Sigmoid colon (tissue), 7 donors: ENCODE data around the gene ACOT7. TPM values are rescaled to one million over a fixed set of nuclear protein-coding genes. Genes with fewer than 3 reads are reported as not detected.

Experiments used
- DNase-seq: peaks from one replicate; pipeline ENCODE4 v3.0.0-alpha.2; 2019
- H3K27ac ChIP-seq, 4 donors: fragments of 200-600 bp; sonication (generic); one replicate each; pipeline ENCODE4 v1.5.1; 2016 to 2019; ENCODE audit warnings: mild to moderate bottlenecking in 1 of 4
- H3K27me3 ChIP-seq, 3 donors: fragments of 200-600 bp; sonication (generic); one replicate each; pipeline ENCODE4 v1.5.1; 2019; ENCODE audit warnings: mild to moderate bottlenecking in 1 of 3
- H3K36me3 ChIP-seq, 4 donors: fragments of 200-600 bp; sonication (generic); one replicate each; pipeline ENCODE4 v1.5.1; 2016 to 2019
- H3K4me1 ChIP-seq, 4 donors: fragments of 200-600 bp; sonication (generic); one replicate each; pipeline ENCODE4 v1.5.1; 2017 to 2019
- H3K4me3 ChIP-seq, 4 donors: fragments of 200-600 bp; sonication (generic); one replicate each; pipeline ENCODE4 v1.5.1; 2017 to 2019; ENCODE audit warnings: mild to moderate bottlenecking in 2 of 4, moderate library complexity in 1 of 4
- H3K9me3 ChIP-seq, 4 donors: fragments of 200-600 bp in 3 of 4; sonication (generic) in 3 of 4; one replicate each; pipeline versions ENCODE4 v1.5.1 to v1.6.1; 2013 to 2019
- EP300 ChIP-seq, 4 donors: sonication (generic); formaldehyde crosslinking; IDR thresholded peaks; one replicate each; pipeline ENCODE4 v1.6.1; 2017; ENCODE audit warnings: antibody characterized with exemption in 4 of 4
- POLR2A ChIP-seq, 2 donors: fragments of 450-650 bp; IDR thresholded peaks; one replicate each; pipeline ENCODE4 v1.6.1; 2016; ENCODE audit warnings: antibody characterized with exemption in 2 of 2, mild to moderate bottlenecking in 2 of 2, moderate library complexity in 2 of 2
- POLR2AphosphoS5 ChIP-seq, 4 donors: sonication (generic); formaldehyde crosslinking; IDR thresholded peaks; one replicate each; pipeline ENCODE4 v1.6.1; 2017; ENCODE audit warnings: antibody characterized with exemption in 4 of 4
- WGBS, 2 donors: extraction: QIAGEN DNeasy Blood & Tissue Kit; methylation state at CpG; one replicate each; pipeline ENCODE4 v1.1.7; 2013; 5-methylcytosine and 5-hydroxymethylcytosine counted together
- intact Hi-C: fragments of 100-400 bp; cut with DNase I; formaldehyde crosslinking; loops from one replicate; pipeline ENCODE4 v1.15.1; 2023
- polyA plus RNA-seq, 3 donors: library from polyadenylated mRNA; stranded (reverse); fragments of 200-250 nt; gene quantifications; one replicate each; pipeline ENCODE4 v1.2.3, GENCODE V29; 2013
- total RNA-seq, 4 donors: library from RNA; depleted of rRNA; stranded (reverse); fragments of >200 nt; gene quantifications; one replicate each; pipeline ENCODE4 v1.1.0, GENCODE V29; 2016
- TF ChIP-seq, protein P1 (sequence below), 4 experiments: fragments of 450-650 bp in 3 of 4; fragments of 200-600 bp in 1 of 4; IDR thresholded peaks; one replicate each; pipeline ENCODE4 v1.5.1; 2016 to 2019; ENCODE audit warnings: antibody characterized with exemption in 4 of 4, mild to moderate bottlenecking in 3 of 4, moderate library complexity in 2 of 4
- donor health status: healthy with polysubstance abuse.
- donor health status: Bipolar disorder and iron deficiency.
- donor health status: healthy.

ACOT7 gene
- total and polyA plus RNA-seq, 7 donors = 17.9 to 81.0 (median 26.5) TPM

DNA sequence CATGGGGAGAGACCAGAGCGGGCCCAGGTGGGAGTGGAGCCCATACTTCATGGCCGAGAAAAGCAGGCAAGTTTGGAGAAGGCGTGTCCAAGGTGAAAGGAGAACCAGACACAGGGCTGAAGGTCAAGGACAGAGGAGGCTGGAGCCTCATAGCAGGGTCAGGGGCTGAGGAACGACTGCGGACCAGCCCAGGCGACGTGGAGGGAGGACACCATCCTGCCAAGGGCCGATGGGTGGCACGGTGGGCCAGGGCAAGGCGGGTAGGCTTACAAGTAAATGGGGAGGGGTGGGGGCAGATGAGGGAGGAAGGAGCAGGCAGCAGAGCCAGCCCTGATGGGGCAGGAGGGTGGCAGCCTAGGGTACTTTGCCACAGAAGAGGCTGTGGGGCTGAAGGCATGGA lies 114.5 kb downstream of the ACOT7 start:
- WGBS, 2 donors = 89 to 93% methylated on average over 10 of the region's 10 CpGs
- no peak overlapping the region for H3K27ac ChIP-seq
- H3K27me3 ChIP-seq = no peaks in the 10 kb centered on the region
- H3K9me3 ChIP-seq = no peaks in the 10 kb centered on the region
- H3K4me3 ChIP-seq = no peak overlapping the region
- no peak for DNase-seq
- no peaks in the 10 kb centered on the region for H3K36me3 ChIP-seq
- intact Hi-C loops = loop anchor here (5.0 kb wide), 1 partner anchor 48 kb away; no protein-coding TSS in a partner anchor
- TF ChIP-seq POLR2AphosphoS5 (IDR thresholded peaks at IDR 0.05) (no peak), EP300 (IDR thresholded peaks at IDR 0.05) (no peak), POLR2A (IDR thresholded peaks at IDR 0.05) (no peak)
- TF ChIP-seq, protein P1, sequence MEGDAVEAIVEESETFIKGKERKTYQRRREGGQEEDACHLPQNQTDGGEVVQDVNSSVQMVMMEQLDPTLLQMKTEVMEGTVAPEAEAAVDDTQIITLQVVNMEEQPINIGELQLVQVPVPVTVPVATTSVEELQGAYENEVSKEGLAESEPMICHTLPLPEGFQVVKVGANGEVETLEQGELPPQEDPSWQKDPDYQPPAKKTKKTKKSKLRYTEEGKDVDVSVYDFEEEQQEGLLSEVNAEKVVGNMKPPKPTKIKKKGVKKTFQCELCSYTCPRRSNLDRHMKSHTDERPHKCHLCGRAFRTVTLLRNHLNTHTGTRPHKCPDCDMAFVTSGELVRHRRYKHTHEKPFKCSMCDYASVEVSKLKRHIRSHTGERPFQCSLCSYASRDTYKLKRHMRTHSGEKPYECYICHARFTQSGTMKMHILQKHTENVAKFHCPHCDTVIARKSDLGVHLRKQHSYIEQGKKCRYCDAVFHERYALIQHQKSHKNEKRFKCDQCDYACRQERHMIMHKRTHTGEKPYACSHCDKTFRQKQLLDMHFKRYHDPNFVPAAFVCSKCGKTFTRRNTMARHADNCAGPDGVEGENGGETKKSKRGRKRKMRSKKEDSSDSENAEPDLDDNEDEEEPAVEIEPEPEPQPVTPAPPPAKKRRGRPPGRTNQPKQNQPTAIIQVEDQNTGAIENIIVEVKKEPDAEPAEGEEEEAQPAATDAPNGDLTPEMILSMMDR (IDR thresholded peaks at IDR 0.05) = no peak
- H3K4me1 ChIP-seq = peaks cover 0 to 17% (median 16%) of the 10 kb centered on the region in 4 donors

DNA sequence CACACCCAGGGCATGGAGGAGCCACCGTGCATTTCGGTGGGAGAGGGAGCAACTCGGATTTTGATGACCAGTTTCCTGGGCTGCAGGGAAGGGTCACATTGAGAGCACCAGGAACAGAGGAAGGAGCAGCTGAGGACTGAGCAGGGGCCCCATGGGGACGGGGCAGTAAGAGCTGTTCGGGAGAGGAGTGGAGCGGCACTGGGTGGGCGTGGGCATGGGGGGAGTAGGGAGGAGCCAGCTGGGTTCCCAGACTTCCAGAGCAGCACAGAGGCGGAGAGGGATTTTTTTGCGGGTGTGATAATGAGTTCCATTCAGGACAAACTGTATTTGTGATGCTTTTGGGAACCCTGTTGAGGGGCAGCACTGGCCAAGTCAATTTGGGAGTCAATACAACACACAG lies 115.3 kb downstream of the ACOT7 start:
- intact Hi-C loops = loop anchor here (5.0 kb wide), 1 partner anchor 49 kb away; no protein-coding TSS in a partner anchor
- Histone ChIP-seq H3K36me3 (no peaks in the 10 kb centered on the region), H3K4me1 (peaks cover 0 to 22% (median 16%) of the 10 kb centered on the region in 4 donors), H3K9me3 (no peaks in the 10 kb centered on the region), H3K4me3 (no peak overlapping the region), H3K27me3 (no peaks in the 10 kb centered on the region), H3K27ac (no peak overlapping the region)
- 54 to 79% methylated on average over 9 of the region's 9 CpGs for WGBS, 2 donors
- TF ChIP-seq POLR2AphosphoS5 (IDR thresholded peaks at IDR 0.05) (no peak), POLR2A (IDR thresholded peaks at IDR 0.05) (no peak), EP300 (IDR thresholded peaks at IDR 0.05) (no peak)
- TF ChIP-seq, protein P1 (IDR thresholded peaks at IDR 0.05) = no peak
- no peak for DNase-seq

DNA sequence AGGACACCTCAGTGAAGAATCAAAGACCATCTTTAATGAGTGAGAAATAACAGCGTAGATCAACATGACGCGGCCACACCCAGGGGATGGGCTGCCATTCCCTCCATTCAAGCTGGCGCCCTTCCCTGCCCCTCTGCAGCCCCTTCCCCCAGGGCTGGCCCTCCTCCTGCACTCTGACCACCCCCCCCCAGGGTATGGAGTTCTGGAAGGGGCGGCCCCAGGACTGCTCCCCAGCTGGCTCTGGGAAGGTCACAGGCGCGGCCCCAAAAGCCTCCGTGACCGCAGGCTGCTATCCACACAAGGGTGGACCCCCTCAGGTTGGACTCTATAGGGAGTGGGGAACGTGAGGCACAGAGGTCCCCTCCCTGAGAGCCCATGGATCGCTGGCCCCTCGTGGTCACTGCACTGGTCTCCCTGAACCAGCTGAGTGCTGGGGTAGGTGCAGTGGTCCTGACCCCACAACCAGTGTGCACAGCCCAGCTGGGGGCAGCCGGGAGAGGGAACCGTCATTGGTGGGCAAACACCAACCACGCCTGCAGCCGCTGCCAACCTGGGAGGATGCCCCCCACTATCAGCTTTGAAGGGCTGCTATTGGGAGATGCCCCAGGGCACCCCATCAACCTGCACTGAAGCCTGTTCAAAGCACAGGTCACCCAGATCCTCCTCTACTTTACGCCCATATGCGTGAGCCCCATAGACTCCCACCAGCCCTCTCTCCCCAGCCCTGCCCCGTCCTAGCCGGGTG lies 116.6 kb downstream of the ACOT7 start:
- no peak for DNase-seq
- WGBS, 2 donors = 61 to 80% methylated on average over 20 of the region's 20 CpGs
- intact Hi-C loops = loop anchor here (5.0 kb wide), 1 partner anchor 50 kb away; no protein-coding TSS in a partner anchor
- Histone ChIP-seq H3K36me3 (no peaks in the 10 kb centered on the region), H3K4me1 (peaks cover 0 to 33% (median 27%) of the 10 kb centered on the region in 4 donors), H3K27ac (peak overlapping the region; percentile 55 to 83 (median 71)), H3K9me3 (no peaks in the 10 kb centered on the region), H3K4me3 (peak overlapping the region in 1 of 4 donors; percentile 17), H3K27me3 (no peaks in the 10 kb centered on the region)
- no peak for TF ChIP-seq POLR2AphosphoS5 (IDR thresholded peaks at IDR 0.05)
- TF ChIP-seq, protein P1 (IDR thresholded peaks at IDR 0.05) = no peak
- no peak for TF ChIP-seq EP300 (IDR thresholded peaks at IDR 0.05)

DNA sequence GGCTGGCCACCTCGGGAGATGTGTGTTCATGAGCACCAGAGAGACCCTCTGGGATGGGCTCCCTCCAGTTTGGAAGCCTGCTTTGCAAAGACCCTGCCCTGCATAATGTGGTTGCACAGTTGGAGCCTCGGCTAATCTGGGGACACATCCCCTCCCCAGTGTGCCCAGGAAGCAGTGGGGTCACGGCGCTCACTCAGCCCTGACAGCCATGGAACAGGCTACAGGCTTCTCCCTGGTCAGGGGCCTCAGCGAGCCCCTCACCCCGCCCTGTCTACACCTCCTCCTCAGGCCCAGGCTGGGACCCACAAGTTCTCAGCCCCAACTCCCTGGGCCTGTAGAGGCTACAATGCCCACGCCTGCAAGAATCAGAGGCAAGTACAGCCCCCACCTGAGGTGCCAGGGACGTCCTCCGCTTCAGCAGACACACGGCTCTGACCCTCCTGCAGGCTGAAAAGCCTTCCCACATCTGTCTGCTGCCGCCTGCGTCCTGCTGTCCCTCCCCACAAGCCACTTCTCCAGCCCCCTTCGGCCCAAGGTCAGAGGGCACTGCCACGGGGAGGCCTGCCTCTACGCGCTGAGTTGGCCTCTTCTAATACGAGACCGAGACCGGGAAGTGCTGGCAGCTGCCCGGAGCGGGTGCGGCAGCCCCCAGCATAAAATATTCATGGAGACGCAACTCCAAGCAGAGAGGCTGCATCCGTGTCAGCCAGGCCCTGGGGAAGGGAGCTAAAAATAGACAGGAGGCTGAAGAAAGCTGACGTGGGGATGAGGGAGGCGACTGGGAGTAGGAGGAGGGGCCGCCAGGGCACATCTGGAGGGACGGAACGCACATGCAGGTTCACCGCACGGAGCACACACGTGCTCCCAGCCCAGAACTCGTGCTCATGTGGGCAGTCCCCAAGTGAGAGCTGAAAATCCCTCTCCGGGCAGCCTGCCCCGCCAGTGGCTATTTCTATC lies 117.5 kb downstream of the ACOT7 start:
- TF ChIP-seq POLR2A (IDR thresholded peaks at IDR 0.05) (no peak), EP300 (IDR thresholded peaks at IDR 0.05) (peak in 1 of 4 donors; percentile 88), POLR2AphosphoS5 (IDR thresholded peaks at IDR 0.05) (peak in 3 of 4 donors; percentile 47 to 80 (median 56))
- TF ChIP-seq, protein P1 (IDR thresholded peaks at IDR 0.05) = no peak
- DNase-seq = peak; percentile 93
- Histone ChIP-seq H3K4me1 (peaks cover 0 to 37% (median 28%) of the 10 kb centered on the region in 4 donors), H3K36me3 (no peaks in the 10 kb centered on the region), H3K27ac (peak overlapping the region; percentile 69 to 83 (median 74)), H3K4me3 (peak overlapping the region in 2 of 4 donors; percentile 2 to 17), H3K27me3 (no peaks in the 10 kb centered on the region), H3K9me3 (no peaks in the 10 kb centered on the region)
- 44 to 61% methylated on average over 35 of the region's 35 CpGs for WGBS, 2 donors
- intact Hi-C loops = loop anchor here (5.0 kb wide), 1 partner anchor 51 kb away; no protein-coding TSS in a partner anchor
